LNCAP (cell line): ENCODE measurements around the gene ZNF470.

Experiments
- TF ChIP-seq, protein P1 (sequence below): fragments of 450-650 bp; IDR thresholded peaks from 2 replicates; pipeline ENCODE4 v1.5.1; 2017; ENCODE audit warnings: mild to moderate bottlenecking

Gene ZNF470

DNA sequence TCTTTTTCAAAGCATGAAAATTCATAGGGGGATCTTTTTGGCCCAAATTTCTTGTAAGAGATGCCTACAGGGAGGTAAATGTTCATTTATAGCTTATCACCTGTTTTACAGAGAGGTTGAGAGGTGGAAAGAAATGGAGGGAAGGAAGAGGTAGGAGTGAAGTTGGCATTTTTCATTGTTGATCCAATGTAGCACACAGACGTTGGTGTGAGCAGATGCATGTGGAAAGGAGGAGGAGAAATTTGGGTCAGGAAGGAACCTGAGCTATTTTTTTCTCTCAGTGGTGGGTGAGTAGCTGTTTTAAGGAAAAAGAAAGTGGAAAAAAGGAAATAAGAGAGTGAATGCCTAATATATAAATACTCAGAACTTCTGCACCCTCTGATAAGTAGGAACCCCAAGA is 65.8 kb downstream of the ZNF470 start:
- TF ChIP-seq, protein P1, sequence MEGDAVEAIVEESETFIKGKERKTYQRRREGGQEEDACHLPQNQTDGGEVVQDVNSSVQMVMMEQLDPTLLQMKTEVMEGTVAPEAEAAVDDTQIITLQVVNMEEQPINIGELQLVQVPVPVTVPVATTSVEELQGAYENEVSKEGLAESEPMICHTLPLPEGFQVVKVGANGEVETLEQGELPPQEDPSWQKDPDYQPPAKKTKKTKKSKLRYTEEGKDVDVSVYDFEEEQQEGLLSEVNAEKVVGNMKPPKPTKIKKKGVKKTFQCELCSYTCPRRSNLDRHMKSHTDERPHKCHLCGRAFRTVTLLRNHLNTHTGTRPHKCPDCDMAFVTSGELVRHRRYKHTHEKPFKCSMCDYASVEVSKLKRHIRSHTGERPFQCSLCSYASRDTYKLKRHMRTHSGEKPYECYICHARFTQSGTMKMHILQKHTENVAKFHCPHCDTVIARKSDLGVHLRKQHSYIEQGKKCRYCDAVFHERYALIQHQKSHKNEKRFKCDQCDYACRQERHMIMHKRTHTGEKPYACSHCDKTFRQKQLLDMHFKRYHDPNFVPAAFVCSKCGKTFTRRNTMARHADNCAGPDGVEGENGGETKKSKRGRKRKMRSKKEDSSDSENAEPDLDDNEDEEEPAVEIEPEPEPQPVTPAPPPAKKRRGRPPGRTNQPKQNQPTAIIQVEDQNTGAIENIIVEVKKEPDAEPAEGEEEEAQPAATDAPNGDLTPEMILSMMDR: no peak

DNA sequence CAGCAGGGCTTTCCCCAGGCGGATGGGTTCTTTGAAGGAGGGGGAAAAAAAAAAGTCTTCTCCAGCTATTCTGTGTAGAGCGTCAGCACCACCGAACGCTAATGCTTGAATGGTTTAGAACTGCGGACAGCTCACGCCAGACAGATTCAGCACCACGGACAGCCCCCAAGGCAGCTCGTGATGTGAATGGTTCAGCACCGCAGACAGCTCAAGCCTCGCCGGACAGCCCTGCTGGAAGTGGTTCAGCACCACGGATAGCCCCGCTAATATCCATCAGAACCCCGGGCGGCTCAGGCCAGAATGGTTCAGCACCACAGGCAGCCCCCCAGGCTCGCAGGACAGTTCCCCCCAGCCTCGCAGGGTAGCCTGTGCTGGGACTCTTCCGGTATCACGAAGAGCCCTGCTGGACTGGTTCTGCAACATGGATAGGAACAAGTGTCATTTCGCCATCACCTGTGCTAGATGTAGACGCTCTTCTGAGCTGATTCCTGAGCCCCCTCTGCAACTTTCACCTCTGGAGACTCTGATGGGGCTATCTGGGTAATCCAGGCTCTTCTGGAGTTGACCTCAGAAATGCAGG is 70.8 kb downstream of the ZNF470 start:
- TF ChIP-seq, protein P1: no peak
